H1 (cell line): ENCODE data around the gene ATG16L1. TPM values are rescaled to one million over a fixed set of nuclear protein-coding genes. Genes with fewer than 3 reads are reported as not detected.

Source experiments
- CTCF ChIA-PET: fragments of 300-600 bp; sonication (Branson Sonifier 250); formaldehyde crosslinking; loops from one replicate; lab custom pipeline; 2021; ENCODE audit not compliant: partially characterized antibody; lab: Charles Lee
- POLR2A ChIA-PET: fragments of 300-600 bp; sonication (Branson Sonifier 250); formaldehyde crosslinking; loops from one replicate; lab custom pipeline; 2021; ENCODE audit warnings: inconsistent platforms; ENCODE audit not compliant: partially characterized antibody; lab: Charles Lee
- DNase-seq, 2 experiments: peaks; one replicate each; pipeline versions ENCODE4 v3.0.0 to v3.0.0-alpha.2; 2010 to 2022; ENCODE audit warnings: low spot score in 2 of 2, low read depth in 1 of 2, mixed read lengths in 1 of 2
- FAIRE-seq: peaks from 2 replicates; lab custom pipeline; 2011; peaks lifted over from hg19 to GRCh38; lab: Jason Lieb, UNC
- H2AFZ ChIP-seq: 2 replicates; pipeline ENCODE4 v1.8.1; 2012; ENCODE audit warnings: low read length, inconsistent platforms
- H2AK5ac ChIP-seq: 2 replicates; pipeline ENCODE4 v1.6.1; 2013; ENCODE audit warnings: low read depth, low read length
- H2BK120ac ChIP-seq: replicated peaks from 2 replicates; pipeline ENCODE3; 2013; ENCODE audit warnings: low read depth, low read length, inconsistent platforms
- H2BK12ac ChIP-seq: 2 replicates; pipeline ENCODE4 v1.6.1; 2013; ENCODE audit warnings: low read depth, low read length
- H2BK15ac ChIP-seq: 2 replicates; pipeline ENCODE4 v1.6.1; 2013; ENCODE audit warnings: low read length
- H2BK20ac ChIP-seq: 2 replicates; pipeline ENCODE4 v1.6.1; 2013; ENCODE audit warnings: low read length
- H2BK5ac ChIP-seq: 2 replicates; pipeline ENCODE4 v1.6.1; 2013; ENCODE audit warnings: low read depth, low read length
- H3K14ac ChIP-seq: 2 replicates; pipeline ENCODE4 v1.6.1; 2013; ENCODE audit warnings: inconsistent platforms; ENCODE audit not compliant: insufficient read length
- H3K18ac ChIP-seq: 2 replicates; pipeline ENCODE4 v1.6.1; 2013; ENCODE audit warnings: low read length; ENCODE audit errors: extremely low read depth
- H3K23ac ChIP-seq: 2 replicates; pipeline ENCODE4 v1.6.1; 2013; ENCODE audit warnings: inconsistent platforms; ENCODE audit not compliant: insufficient read length
- H3K23me2 ChIP-seq: 2 replicates; pipeline ENCODE4 v1.6.1; 2013; ENCODE audit warnings: low read depth, low read length
- H3K27ac ChIP-seq: 2 replicates; pipeline ENCODE4 v1.6.1; 2011; ENCODE audit warnings: low read depth, low read length, inconsistent platforms
- H3K27me3 ChIP-seq, 4 experiments: replicated peaks in 1 of 4; 1 replicate in 1 of 4; 2 replicates in 3 of 4; pipeline versions ENCODE4 v1.6.1 to v1.8.1; 2011 to 2013; ENCODE audit warnings: low read length in 3 of 4, mild to moderate bottlenecking in 3 of 4, inconsistent platforms in 2 of 4, mixed read lengths in 2 of 4, moderate library complexity in 1 of 4; ENCODE audit not compliant: control insufficient read depth in 3 of 4, insufficient read depth in 3 of 4; ENCODE audit errors: extremely low read depth in 1 of 4
- H3K36me3 ChIP-seq, 4 experiments: 2 replicates each; pipeline versions ENCODE4 v1.6.1 to v1.8.1; 2011 to 2013; ENCODE audit warnings: mild to moderate bottlenecking in 4 of 4, low read length in 3 of 4, moderate library complexity in 2 of 4, control low read depth in 1 of 4, inconsistent platforms in 1 of 4; ENCODE audit not compliant: insufficient read depth in 4 of 4, control insufficient read depth in 2 of 4
- H3K4ac ChIP-seq: replicated peaks from 2 replicates; pipeline ENCODE3; 2013; ENCODE audit warnings: low read length, low read depth, mixed read lengths, inconsistent platforms; ENCODE audit not compliant: insufficient read length
- H3K4me1 ChIP-seq, 4 experiments: replicated peaks in 1 of 4; 1 replicate in 1 of 4; 2 replicates in 3 of 4; pipeline versions ENCODE4 v1.6.1 to v1.8.1; 2011 to 2013; ENCODE audit warnings: low read length in 3 of 4, inconsistent platforms in 2 of 4, mixed read lengths in 1 of 4; ENCODE audit not compliant: insufficient read depth in 4 of 4, control insufficient read depth in 3 of 4
- H3K4me2 ChIP-seq, 2 experiments: 2 replicates each; pipeline versions ENCODE4 v1.6.1 to v1.8.1; 2011 to 2013; ENCODE audit warnings: low read depth in 2 of 2, low read length in 2 of 2, control low read depth in 1 of 2, inconsistent platforms in 1 of 2, mild to moderate bottlenecking in 1 of 2; ENCODE audit not compliant: insufficient read depth in 1 of 2
- H3K4me3 ChIP-seq, 4 experiments: fragments of 200-600, 300-600 bp in 1 of 4; sonication (generic), shearing (Covaris generic), sonication (Bioruptor Twin) in 1 of 4; 2 replicates each; pipeline versions ENCODE4 v1.5.1 to v1.8.1; 2011 to 2016; ENCODE audit warnings: low read length in 4 of 4, low read depth in 3 of 4, control low read depth in 2 of 4, inconsistent platforms in 2 of 4, mild to moderate bottlenecking in 2 of 4, mixed read lengths in 1 of 4, moderate library complexity in 1 of 4; ENCODE audit not compliant: insufficient read depth in 2 of 4; ENCODE audit errors: extremely low read depth in 1 of 4
- H3K56ac ChIP-seq: replicated peaks from 2 replicates; pipeline ENCODE3; 2013; ENCODE audit warnings: low read depth, mild to moderate bottlenecking, mixed read lengths, low read length, inconsistent platforms; ENCODE audit not compliant: insufficient read length
- H3K79me1 ChIP-seq: 2 replicates; pipeline ENCODE4 v1.6.1; 2013; ENCODE audit warnings: low read depth, low read length, control low read depth
- H3K79me2 ChIP-seq, 2 experiments: 2 replicates each; pipeline versions ENCODE4 v1.6.1 to v1.8.1; 2012 to 2013; ENCODE audit warnings: low read length in 2 of 2, mild to moderate bottlenecking in 2 of 2, inconsistent platforms in 1 of 2; ENCODE audit not compliant: insufficient read depth in 2 of 2, control insufficient read depth in 1 of 2
- H3K9ac ChIP-seq, 4 experiments: replicated peaks in 1 of 4; 1 replicate in 1 of 4; 2 replicates in 3 of 4; pipeline versions ENCODE4 v1.6.1 to v1.8.1; 2011 to 2013; ENCODE audit warnings: low read depth in 3 of 4, low read length in 3 of 4, control low read depth in 2 of 4, mild to moderate bottlenecking in 2 of 4, moderate library complexity in 2 of 4, inconsistent platforms in 1 of 4; ENCODE audit errors: extremely low read depth in 1 of 4
- H3K9me3 ChIP-seq, 2 experiments: 2 replicates each; pipeline versions ENCODE4 v1.6.1 to v1.8.1; 2012 to 2013; ENCODE audit warnings: mild to moderate bottlenecking in 2 of 2, moderate library complexity in 2 of 2, control low read depth in 1 of 2, inconsistent platforms in 1 of 2, low read depth in 1 of 2, low read length in 1 of 2, mixed read lengths in 1 of 2; ENCODE audit not compliant: insufficient read depth in 2 of 2
- H4K20me1 ChIP-seq, 2 experiments: replicated peaks in 1 of 2; 2 replicates each; pipeline versions ENCODE3 to v1.8.1; 2011 to 2013; ENCODE audit warnings: inconsistent platforms in 2 of 2, low read length in 2 of 2, mild to moderate bottlenecking in 1 of 2; ENCODE audit not compliant: insufficient read depth in 2 of 2, control insufficient read depth in 1 of 2
- H4K5ac ChIP-seq: 2 replicates; pipeline ENCODE4 v1.6.1; 2013; ENCODE audit warnings: low read length, low read depth, mixed read lengths, inconsistent platforms; ENCODE audit not compliant: insufficient read length
- H4K8ac ChIP-seq: 2 replicates; pipeline ENCODE4 v1.8.0; 2013; ENCODE audit warnings: mild to moderate bottlenecking, moderate library complexity, low read length, inconsistent platforms; ENCODE audit not compliant: insufficient read depth; ENCODE audit errors: extremely low read depth
- H4K91ac ChIP-seq: replicated peaks from 2 replicates; pipeline ENCODE3; 2013; ENCODE audit warnings: low read length, mixed read lengths, inconsistent platforms; ENCODE audit not compliant: insufficient read length
- CBX5 ChIP-seq: fragments of 300-800, 300-1000 bp; sonication (generic); IDR thresholded peaks from 2 replicates; pipeline ENCODE4 v1.7.1; 2016; ENCODE audit warnings: antibody characterized with exemption, low read length, low read depth
- GTF2F1 ChIP-seq: IDR thresholded peaks from 2 replicates; pipeline ENCODE4 v1.6.1; 2012; ENCODE audit warnings: low read depth, low read length, improper control_type of control experiment, borderline replicate concordance
- NRF1 ChIP-seq: IDR thresholded peaks from 2 replicates; pipeline ENCODE4 v1.6.1; 2011; ENCODE audit warnings: mild to moderate bottlenecking, low read depth, low read length, improper control_type of control experiment
- SP1 ChIP-seq: IDR thresholded peaks from 2 replicates; pipeline ENCODE4 v1.6.1; 2011; ENCODE audit warnings: low read depth, low read length
- SP4 ChIP-seq: IDR thresholded peaks from 2 replicates; pipeline ENCODE4 v1.6.1; 2012; ENCODE audit warnings: low read length, inconsistent platforms
- YY1 ChIP-seq: IDR thresholded peaks from 2 replicates; pipeline ENCODE4 v1.6.1; 2011; ENCODE audit warnings: low read depth, mild to moderate bottlenecking, low read length
- WGBS, 2 experiments: shearing (Covaris generic) in 1 of 2; methylation state at CpG; one replicate each; pipeline versions ENCODE4 v1.1.6 to v1.1.7; 2013 to 2015; ENCODE audit warnings: low lambda C conversion rate in 2 of 2, mixed read lengths in 2 of 2, inconsistent platforms in 1 of 2, low coverage in 1 of 2, missing lambda C conversion rate in 1 of 2; ENCODE audit not compliant: insufficient replicate concordance in 2 of 2, insufficient coverage in 1 of 2, insufficient read length in 1 of 2; ENCODE audit errors: extremely low coverage in 1 of 2, missing lambda C conversion rate in 1 of 2; 5-methylcytosine and 5-hydroxymethylcytosine counted together
- polyA plus RNA-seq, 7 experiments: library from polyadenylated mRNA; depleted of rRNA in 3 of 7; stranded (reverse) in 5 of 7; unstranded in 2 of 7; fragments of >200 nt in 5 of 7; fragments of 200-250 nt in 2 of 7; gene quantifications; 1 replicate in 5 of 7; 2 replicates in 1 of 7; 4 replicates in 1 of 7; pipeline versions ENCODE4 v1.2.1 to v1.2.3, GENCODE V29; 2011 to 2013; ENCODE audit warnings: missing spikeins in 2 of 7, mixed read lengths in 2 of 7
- total RNA-seq: library from RNA; stranded (reverse); fragmentation: NEBNext Ultra II Directional; extraction: Animal tissue kit (Norgen Biotek cat#: 25700); gene quantifications from 2 replicates; pipeline ENCODE4 v1.2.1, GENCODE V29; 2021
- TF ChIP-seq, protein P1 (sequence below): IDR thresholded peaks from 2 replicates; pipeline ENCODE4 v1.6.1; 2012; ENCODE audit warnings: inconsistent platforms

The ATG16L1 gene
- total and polyA plus RNA-seq, 2 of the 8 experiments (the other 6 are each of a cell fraction or from before 2014, with no cell fraction given): 18.3 to 31.0 TPM

- Histone ChIP-seq H3K27me3 (no peaks in the 10 kb centered on the region; a peak in 1 of 7 replicates), H3K9ac (no peak overlapping the region), H3K23ac (no peak overlapping the region), H2BK120ac (no peak overlapping the region), H3K14ac (no peak overlapping the region), H4K8ac (no peak overlapping the region)
- WGBS, 2 experiments: 94% methylated on average over 40 of the region's 50 CpGs; no CpG with 5 or more reads in 1 of the 2 experiments
- FAIRE-seq: no peak
- no peak for TF ChIP-seq SP1
- TF ChIP-seq SP4: no peak
- no peak for TF ChIP-seq CBX5
- TF ChIP-seq GTF2F1: no peak
- TF ChIP-seq, protein P1, sequence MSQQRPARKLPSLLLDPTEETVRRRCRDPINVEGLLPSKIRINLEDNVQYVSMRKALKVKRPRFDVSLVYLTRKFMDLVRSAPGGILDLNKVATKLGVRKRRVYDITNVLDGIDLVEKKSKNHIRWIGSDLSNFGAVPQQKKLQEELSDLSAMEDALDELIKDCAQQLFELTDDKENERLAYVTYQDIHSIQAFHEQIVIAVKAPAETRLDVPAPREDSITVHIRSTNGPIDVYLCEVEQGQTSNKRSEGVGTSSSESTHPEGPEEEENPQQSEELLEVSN: no peak
- TF ChIP-seq NRF1: no peak
- TF ChIP-seq YY1: no peak
- TF ChIP-seq, all 59 proteins: peak for 0
- Histone ChIP-seq H2AFZ (no peak overlapping the region), H3K9me3 (peaks cover 0 to 6% of the 10 kb centered on the region in 2 experiments; a peak in 2 of 4 replicates), H3K23me2 (no peaks in the 10 kb centered on the region), H2AK5ac (no peak overlapping the region), H2BK12ac (no peak overlapping the region), H4K20me1 (no peaks in the 10 kb centered on the region), H3K4ac (no peak overlapping the region), H4K5ac (no peak overlapping the region), H3K4me2 (no peak overlapping the region), H3K56ac (no peak overlapping the region), H3K36me3 (no peaks in the 10 kb centered on the region; a peak in 2 of 8 replicates), H2BK15ac (no peak overlapping the region), H2BK20ac (no peak overlapping the region), H3K18ac (no peak overlapping the region), H3K4me3 (no peak overlapping the region), H3K4me1 (peaks cover 6 to 13% (median 10%) of the 10 kb centered on the region in 4 experiments), H4K91ac (no peak overlapping the region), H2BK5ac (no peak overlapping the region), H3K79me2 (no peaks in the 10 kb centered on the region), H3K79me1 (no peaks in the 10 kb centered on the region), H3K27ac (no peak overlapping the region)
- CTCF ChIA-PET: no interaction called here
- no peak for DNase-seq
- POLR2A ChIA-PET: no interaction called here
Measured at GRCh38 chr2:233204286-233204936, 47.1 kb upstream of the ATG16L1 start.
